Measurements from ENCODE around the gene ZNF207.

DNA sequence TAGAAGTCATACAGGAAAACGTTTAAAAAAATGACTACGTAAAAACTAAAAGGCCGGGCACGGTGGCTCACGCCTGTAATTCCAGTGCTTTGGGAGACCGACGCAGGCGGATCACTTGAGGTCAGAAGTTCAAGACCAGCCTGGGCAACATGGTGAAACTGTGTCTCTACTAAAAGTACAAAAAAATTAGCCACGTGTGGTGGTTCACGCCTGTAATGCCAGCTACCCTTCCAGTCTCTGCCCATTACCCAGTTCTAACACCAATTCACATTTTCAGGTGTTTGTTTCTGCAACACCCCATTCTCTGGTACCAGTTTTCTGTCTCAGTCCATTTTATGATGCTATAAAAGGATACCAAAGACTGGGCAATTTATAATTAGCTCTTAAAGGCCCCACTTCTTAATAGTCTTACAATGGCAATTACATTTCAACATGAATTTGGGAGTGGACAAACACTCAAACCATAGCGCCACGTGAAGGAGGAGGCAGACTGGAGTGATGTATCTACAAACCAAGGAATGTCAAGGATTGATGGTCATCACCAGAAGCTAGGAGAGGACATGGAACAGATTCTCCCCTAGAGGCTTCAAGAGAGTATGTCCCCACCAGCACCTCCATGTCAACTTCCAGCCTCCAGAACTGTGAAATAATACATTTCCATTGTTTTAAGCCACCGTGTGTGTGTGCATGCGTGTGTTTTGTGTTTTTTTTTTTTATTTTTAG lies 7.2 kb upstream of the ZNF207 start:
- TF ChIP-seq, protein P1, sequence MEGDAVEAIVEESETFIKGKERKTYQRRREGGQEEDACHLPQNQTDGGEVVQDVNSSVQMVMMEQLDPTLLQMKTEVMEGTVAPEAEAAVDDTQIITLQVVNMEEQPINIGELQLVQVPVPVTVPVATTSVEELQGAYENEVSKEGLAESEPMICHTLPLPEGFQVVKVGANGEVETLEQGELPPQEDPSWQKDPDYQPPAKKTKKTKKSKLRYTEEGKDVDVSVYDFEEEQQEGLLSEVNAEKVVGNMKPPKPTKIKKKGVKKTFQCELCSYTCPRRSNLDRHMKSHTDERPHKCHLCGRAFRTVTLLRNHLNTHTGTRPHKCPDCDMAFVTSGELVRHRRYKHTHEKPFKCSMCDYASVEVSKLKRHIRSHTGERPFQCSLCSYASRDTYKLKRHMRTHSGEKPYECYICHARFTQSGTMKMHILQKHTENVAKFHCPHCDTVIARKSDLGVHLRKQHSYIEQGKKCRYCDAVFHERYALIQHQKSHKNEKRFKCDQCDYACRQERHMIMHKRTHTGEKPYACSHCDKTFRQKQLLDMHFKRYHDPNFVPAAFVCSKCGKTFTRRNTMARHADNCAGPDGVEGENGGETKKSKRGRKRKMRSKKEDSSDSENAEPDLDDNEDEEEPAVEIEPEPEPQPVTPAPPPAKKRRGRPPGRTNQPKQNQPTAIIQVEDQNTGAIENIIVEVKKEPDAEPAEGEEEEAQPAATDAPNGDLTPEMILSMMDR (IDR thresholded peaks at IDR 0.05; ENCODE audit: low read length), result no peak
- no peak for TF ChIP-seq EZH2phosphoT487 (IDR thresholded peaks at IDR 0.05; ENCODE audit: low read length)

Measured in MM.1S (cell line).